SJCRH30 (cell line): Measurements from ENCODE around the gene LMAN1L. TPM values are rescaled to one million over a fixed set of nuclear protein-coding genes. Genes with fewer than 3 reads are reported as not detected.

Experiments used
- DNase-seq, 2 experiments: peaks; one replicate each; pipeline ENCODE4 v3.0.0-alpha.2; 2015 to 2020
- H3K27ac ChIP-seq: fragments of 250-450 bp; sonication (Bioruptor Pico); 2 replicates; pipeline ENCODE4 v1.5.1; 2020; ENCODE audit warnings: mild to moderate bottlenecking, moderate library complexity
- H3K27me3 ChIP-seq: fragments of 250-450 bp; sonication (Bioruptor Pico); 2 replicates; pipeline ENCODE4 v1.5.1; 2020; ENCODE audit warnings: mild to moderate bottlenecking, moderate library complexity
- H3K36me3 ChIP-seq: fragments of 250-450 bp; sonication (Bioruptor Pico); 2 replicates; pipeline ENCODE4 v1.5.1; 2020; ENCODE audit warnings: mild to moderate bottlenecking, moderate library complexity
- H3K4me1 ChIP-seq: fragments of 250-450 bp; sonication (Bioruptor Pico); 2 replicates; pipeline ENCODE4 v1.5.1; 2020; ENCODE audit warnings: mild to moderate bottlenecking, moderate library complexity
- H3K4me3 ChIP-seq: fragments of 250-450 bp; sonication (Bioruptor Pico); 2 replicates; pipeline ENCODE4 v1.5.1; 2020; ENCODE audit warnings: mild to moderate bottlenecking, moderate library complexity
- H3K9me3 ChIP-seq: fragments of 250-450 bp; sonication (Bioruptor Pico); replicated peaks from 2 replicates; pipeline ENCODE4 v1.5.1; 2020; ENCODE audit warnings: mild to moderate bottlenecking, moderate library complexity
- total RNA-seq: library from RNA; depleted of rRNA; stranded (reverse); fragments of >200 nt; shearing (Covaris generic); gene quantifications from 2 replicates; pipeline ENCODE4 v1.2.3, GENCODE V29; 2014

Gene LMAN1L
- total RNA-seq, 1 experiment from 2014 or later, result not detected

DNA sequence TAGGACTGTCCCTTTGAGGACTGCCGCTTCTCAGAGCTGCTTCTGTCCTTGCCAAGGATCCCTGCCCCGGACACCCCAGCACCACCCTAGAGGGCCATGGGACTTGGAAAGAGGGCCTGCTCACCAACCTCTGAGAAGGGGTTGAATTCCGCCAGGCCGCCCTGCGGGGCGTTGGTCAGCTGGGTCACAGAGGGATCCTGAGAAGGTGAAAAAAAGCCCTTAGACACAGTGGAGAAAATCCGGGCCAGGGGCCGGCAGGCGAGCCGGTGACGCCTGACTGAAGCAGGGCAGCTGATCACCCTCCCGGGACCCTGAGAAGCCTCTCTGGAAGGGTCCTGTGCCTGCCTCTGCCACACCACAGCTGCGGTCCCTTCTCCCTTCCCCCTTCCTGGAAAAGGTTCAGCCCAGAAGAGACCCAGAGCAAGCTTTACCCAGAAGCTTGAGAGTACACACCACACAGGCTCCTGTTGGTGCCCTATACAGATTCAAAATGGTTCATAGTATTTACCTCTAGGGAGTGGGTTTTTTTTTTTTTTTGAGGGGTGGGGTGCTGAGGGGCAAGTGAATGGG is 41.9 kb downstream of the LMAN1L start:
- no peak for DNase-seq
- H3K27ac ChIP-seq, result no peak overlapping the region
- no peaks in the 10 kb centered on the region for H3K9me3 ChIP-seq

DNA sequence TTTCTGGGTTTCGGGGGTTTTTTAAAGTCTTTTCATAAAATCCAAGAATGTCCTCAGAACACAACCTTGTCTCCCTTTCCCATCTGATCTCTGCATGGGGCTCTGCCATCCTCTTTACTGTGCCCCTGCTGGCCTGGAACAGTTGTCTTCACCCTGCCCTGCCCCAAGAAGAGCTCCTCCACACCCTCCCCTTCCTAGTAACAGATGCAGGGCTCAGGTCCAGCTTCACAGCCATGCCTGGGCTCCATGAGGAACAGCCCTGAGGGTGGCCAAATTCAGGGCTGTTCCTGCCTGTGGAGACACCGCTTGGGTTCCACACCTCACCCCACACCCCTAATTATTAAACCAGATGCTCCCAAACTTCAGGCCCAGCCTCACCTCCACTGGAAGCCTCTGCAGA is 43.2 kb downstream of the LMAN1L start:
- no peak overlapping the region for H3K4me3 ChIP-seq
- H3K36me3 ChIP-seq, result no peaks in the 10 kb centered on the region
- H3K4me1 ChIP-seq, result no peaks in the 10 kb centered on the region
- no peaks in the 10 kb centered on the region for H3K27me3 ChIP-seq
- H3K27ac ChIP-seq, result no peak overlapping the region
- no peaks in the 10 kb centered on the region for H3K9me3 ChIP-seq
- peak; percentile 32 to 47 for DNase-seq

More for the DNA sequence above, 41.9 kb downstream of the LMAN1L start:
- Histone ChIP-seq H3K4me1 (no peaks in the 10 kb centered on the region), H3K36me3 (no peaks in the 10 kb centered on the region), H3K27me3 (no peaks in the 10 kb centered on the region), H3K4me3 (no peak overlapping the region)

DNA sequence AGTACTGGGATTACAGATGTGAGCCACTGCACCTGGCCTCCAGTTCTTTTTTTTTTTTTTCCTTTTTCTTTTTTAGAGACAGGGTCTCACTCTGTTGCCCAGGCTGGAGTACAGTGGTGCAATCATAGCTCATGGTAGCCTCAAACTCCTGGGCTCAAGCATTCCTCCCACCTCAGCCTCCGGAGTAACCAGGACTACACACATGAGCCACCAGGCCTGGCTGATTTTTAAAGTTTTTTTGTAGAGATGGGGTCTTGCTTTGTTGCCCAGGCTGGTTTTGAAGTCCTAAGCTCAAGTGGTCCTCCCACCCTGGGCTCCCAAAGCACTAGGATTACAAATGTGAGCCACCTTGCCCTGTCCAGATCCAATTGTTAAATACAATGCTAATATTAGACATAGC is 43.9 kb downstream of the LMAN1L start:
- H3K4me1 ChIP-seq, result no peaks in the 10 kb centered on the region
- H3K27me3 ChIP-seq, result no peaks in the 10 kb centered on the region
- H3K27ac ChIP-seq, result no peak overlapping the region
- no peaks in the 10 kb centered on the region for H3K9me3 ChIP-seq
- H3K36me3 ChIP-seq, result no peaks in the 10 kb centered on the region
- H3K4me3 ChIP-seq, result no peak overlapping the region
- no peak for DNase-seq

DNA sequence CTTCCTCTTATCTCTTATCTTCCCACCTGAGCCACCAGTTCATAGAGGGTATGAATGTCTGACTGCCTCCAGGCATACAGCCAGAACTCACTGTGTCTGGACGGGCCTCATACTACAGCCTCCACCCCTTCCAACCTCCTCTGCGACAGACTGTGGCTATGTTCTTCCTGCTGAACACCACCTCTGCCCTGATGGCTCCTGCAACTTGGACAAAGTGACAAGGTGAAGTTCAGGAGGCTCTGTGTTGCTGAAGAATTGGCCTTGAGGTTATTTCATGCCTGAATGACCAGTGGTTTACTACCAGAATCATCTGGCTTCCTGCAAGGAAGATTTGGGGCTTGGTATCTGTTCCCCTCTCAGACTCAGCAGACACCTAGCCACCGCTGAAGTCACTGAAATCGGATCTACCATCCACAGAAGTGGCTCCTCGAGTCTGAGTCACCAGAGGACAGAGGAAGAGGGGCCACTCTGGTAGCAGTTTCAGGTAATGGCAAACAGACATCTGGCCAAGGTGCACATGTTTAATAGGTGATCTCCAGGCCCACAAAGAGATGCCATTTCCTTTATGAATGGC is 44.5 kb downstream of the LMAN1L start:
- Histone ChIP-seq H3K36me3 (no peaks in the 10 kb centered on the region), H3K4me1 (no peaks in the 10 kb centered on the region), H3K4me3 (no peak overlapping the region), H3K27me3 (no peaks in the 10 kb centered on the region), H3K9me3 (no peaks in the 10 kb centered on the region), H3K27ac (no peak overlapping the region)
- no peak for DNase-seq

DNA sequence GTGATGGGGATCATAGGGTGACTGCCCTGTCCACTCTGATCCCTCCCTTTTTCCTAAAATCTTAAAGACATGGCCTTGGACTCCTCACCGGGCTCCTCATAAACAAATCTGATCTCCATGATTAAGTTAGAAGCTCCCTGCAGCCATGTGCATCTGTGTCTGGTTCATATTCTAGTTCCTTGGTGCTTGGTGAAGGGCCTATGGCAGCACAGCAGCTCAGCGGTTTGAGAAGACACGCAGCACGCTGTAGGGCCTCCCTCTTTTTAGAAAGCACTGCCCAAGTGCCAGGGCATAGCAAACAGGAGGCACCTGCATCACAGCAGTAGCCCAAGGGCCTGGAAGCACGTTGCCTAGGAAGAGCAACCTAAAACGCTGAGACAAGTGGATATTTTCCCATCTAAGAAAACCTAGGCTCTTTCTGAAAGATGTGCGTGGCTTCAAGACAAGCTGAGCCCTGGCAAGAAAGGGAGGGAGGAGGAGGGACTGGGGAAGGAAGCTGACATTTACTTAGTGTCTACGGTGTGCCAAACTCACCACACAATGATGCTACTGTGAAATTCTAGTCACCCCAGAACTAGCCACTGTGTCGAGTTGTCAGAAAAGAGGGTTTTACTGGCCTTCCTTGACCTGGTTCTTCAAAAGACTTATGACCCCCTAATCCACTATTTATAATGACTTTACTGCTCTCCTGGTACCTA is 45.2 kb downstream of the LMAN1L start:
- Histone ChIP-seq H3K27me3 (no peaks in the 10 kb centered on the region), H3K36me3 (no peaks in the 10 kb centered on the region), H3K27ac (no peak overlapping the region), H3K9me3 (no peaks in the 10 kb centered on the region), H3K4me1 (no peaks in the 10 kb centered on the region), H3K4me3 (no peak overlapping the region)
- DNase-seq, result no peak

DNA sequence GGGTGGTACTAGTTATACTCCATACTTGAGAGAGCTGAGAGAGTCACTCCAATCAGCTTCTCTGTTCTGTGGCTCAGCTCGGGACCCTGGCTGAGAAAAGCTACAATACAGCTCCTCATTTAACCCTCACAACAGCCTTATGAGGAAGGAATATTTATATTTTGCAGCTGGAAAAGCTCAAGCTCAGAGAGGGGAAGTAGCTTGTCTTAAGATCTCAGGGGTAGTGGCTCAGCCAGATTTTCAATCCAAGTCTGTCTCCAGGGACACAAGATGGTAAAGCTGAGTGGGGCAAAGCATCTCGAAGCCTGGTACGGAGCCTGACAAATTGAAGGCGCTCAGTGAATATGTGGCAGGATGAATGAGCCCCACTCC is 45.7 kb downstream of the LMAN1L start:
- H3K4me1 ChIP-seq, result no peaks in the 10 kb centered on the region
- no peak for DNase-seq
- no peaks in the 10 kb centered on the region for H3K9me3 ChIP-seq
- H3K27ac ChIP-seq, result no peak overlapping the region
- H3K27me3 ChIP-seq, result no peaks in the 10 kb centered on the region
- H3K4me3 ChIP-seq, result no peak overlapping the region
- no peaks in the 10 kb centered on the region for H3K36me3 ChIP-seq

DNA sequence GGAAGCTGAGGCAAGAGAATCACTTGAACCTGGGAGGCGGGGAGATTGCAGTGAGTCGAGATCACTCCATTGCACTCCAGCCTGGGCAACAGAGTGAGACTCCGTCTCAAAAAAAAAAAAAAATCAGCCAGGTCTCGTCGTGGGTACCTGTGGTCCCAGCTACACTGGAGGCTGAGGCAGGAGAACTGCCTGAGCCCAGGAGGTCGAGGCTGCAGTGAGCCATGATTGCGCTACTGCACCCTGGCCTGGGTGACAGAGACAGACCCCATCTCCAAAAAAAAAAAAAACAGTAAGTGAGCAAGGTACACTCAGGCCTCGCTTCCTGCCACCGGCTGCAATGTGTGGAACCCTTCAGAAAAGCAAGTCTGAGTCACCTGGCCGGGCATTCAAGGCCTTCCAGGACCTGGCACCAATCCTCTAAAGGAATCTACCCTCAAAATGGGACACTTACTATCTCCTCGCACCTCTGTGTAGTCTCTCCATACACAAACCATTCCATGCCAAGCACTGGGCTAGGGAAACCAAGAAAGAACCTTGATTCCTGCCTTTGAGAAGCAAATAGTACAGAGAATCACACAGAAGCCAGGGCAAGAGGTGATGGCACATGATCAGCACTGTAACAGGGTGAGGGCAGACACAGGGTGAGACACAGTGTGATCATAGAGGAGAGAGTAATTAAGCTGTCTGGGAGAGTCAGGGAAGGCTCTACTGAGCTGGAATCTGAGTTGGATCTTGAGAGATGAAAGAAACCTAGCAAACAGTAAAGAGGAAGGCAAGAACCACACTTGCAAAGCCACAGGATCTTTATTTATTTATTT is 50.8 kb downstream of the LMAN1L start:
- no peaks in the 10 kb centered on the region for H3K27me3 ChIP-seq
- H3K9me3 ChIP-seq, result no peaks in the 10 kb centered on the region
- H3K27ac ChIP-seq, result no peak overlapping the region
- no peaks in the 10 kb centered on the region for H3K4me1 ChIP-seq
- H3K4me3 ChIP-seq, result no peak overlapping the region
- 0 out of 2 replicates have a peak, but pooled peaks cover 5% of the 10 kb centered on the region for H3K36me3 ChIP-seq
- DNase-seq, result no peak

DNA sequence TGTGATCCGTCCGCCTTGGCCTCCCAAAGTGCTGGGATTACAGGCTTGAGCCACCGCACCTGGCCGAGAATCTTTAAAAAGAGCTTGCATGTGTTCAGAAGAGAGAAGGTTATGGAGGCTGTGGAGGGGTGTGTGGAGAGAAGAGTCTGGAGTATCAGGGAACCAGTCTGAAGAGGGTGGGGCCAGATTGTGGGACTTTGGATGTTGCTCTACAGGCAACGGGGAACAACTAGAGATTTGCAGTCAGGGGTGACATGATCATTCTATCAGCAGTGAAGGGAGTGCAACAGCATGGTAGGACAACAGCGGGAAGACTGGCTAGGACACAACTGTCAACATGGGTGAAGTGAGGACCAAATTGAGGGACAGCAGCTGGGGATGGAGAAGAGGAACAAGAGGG is 51.7 kb downstream of the LMAN1L start:
- H3K27ac ChIP-seq, result no peak overlapping the region
- no peak for DNase-seq
- no peaks in the 10 kb centered on the region for H3K27me3 ChIP-seq
- no peaks in the 10 kb centered on the region for H3K9me3 ChIP-seq
- 0 out of 2 replicates have a peak, but pooled peaks cover 5% of the 10 kb centered on the region for H3K36me3 ChIP-seq
- no peak overlapping the region for H3K4me3 ChIP-seq
- H3K4me1 ChIP-seq, result no peaks in the 10 kb centered on the region

DNA sequence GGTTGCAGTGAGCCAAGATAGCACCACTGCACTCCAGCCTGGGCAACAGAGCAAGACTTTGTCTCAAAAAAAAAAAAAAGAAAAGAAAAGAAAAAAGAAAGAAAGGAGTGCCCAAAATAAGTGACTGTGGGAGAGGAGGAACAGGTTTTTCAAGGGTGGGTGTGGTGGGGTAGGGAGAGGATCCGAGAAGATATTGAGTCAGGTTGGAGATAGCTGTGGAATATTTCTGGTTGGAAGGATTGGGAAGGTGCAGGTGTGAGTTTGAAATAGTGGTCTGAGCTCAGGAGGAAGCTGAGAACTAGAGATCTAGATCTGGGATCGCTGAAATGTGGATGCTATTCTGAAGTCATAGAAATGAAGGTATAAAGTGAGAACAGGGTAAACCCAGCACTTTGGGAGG is 52.7 kb downstream of the LMAN1L start:
- DNase-seq, result no peak
- Histone ChIP-seq H3K27me3 (no peaks in the 10 kb centered on the region), H3K36me3 (0 out of 2 replicates have a peak, but pooled peaks cover 5% of the 10 kb centered on the region), H3K4me1 (no peaks in the 10 kb centered on the region), H3K27ac (no peak overlapping the region), H3K4me3 (no peak overlapping the region), H3K9me3 (no peaks in the 10 kb centered on the region)

DNA sequence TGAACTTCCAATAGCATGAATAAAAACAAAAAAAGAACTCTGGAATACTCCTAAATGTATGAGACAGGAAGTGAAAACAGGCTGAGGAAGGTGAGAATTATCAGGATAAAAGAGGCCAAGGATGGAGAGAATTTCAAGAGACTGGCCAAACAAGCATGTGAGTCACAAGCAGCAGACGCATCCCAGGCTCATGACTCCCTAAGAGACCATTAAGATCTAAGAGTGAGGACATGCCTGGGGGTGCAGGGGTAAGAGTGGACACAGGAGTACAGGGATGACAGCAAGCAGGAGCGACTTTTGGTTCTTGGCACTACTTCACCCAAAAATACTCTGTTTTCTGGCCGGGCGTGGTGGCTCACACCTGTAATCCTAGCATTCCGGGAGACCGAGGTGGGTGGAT is 53.5 kb downstream of the LMAN1L start:
- H3K4me3 ChIP-seq, result no peak overlapping the region
- DNase-seq, result no peak
- H3K36me3 ChIP-seq, result 0 out of 2 replicates have a peak, but pooled peaks cover 5% of the 10 kb centered on the region
- no peak overlapping the region for H3K27ac ChIP-seq
- no peaks in the 10 kb centered on the region for H3K27me3 ChIP-seq
- H3K4me1 ChIP-seq, result no peaks in the 10 kb centered on the region
- H3K9me3 ChIP-seq, result no peaks in the 10 kb centered on the region

DNA sequence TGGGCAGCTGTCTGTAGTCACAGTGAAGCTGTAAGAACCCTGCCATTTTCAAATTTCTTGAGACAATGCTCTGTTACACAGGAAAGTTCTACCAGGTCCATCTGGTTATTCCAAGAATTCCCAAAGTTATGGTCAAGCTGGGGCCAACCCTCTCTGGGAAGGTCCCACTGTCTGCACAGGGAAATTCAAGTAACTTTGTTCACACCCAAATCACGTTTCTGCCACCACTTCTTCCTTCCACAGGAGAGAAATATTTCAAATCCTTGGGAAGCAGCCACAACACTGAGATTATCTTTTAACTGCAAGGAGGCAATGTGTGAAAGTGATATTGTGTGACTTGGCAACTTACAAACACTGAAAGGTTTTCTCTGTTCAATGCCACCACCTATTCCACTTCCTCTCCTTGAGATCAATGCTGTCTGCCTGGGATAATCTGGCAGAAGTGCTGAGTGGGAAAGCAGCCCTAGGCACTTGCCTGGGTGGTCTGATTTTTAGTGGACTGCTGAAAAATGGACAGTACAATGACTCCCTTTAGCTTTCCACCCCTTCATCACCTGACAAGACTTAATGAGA is 54.9 kb downstream of the LMAN1L start:
- no peak for DNase-seq
- Histone ChIP-seq H3K9me3 (no peaks in the 10 kb centered on the region), H3K4me3 (no peak overlapping the region), H3K27me3 (no peaks in the 10 kb centered on the region), H3K27ac (no peak overlapping the region), H3K36me3 (0 out of 2 replicates have a peak, but pooled peaks cover 5% of the 10 kb centered on the region), H3K4me1 (no peaks in the 10 kb centered on the region)

DNA sequence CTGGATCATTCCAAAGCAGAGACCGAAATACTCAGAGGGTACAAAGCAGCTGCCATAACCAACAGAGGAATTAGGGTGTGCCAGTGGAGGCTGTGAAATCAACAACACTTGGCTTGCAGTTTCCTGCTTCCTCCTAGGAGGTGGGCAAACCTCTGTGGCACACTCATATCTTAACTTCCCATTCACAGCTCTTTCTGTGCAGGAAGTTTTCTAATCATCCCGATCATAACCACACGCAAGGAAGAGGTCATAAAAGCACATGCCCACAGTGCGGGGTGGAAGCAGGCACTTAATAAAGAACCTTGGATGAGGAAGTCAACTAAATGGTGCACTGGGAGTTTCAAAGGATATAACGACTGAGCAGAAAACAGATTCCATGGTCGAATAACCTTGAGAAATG is 55.4 kb downstream of the LMAN1L start:
- no peak overlapping the region for H3K4me3 ChIP-seq
- H3K36me3 ChIP-seq, result 0 out of 2 replicates have a peak, but pooled peaks cover 5% of the 10 kb centered on the region
- no peaks in the 10 kb centered on the region for H3K4me1 ChIP-seq
- no peaks in the 10 kb centered on the region for H3K9me3 ChIP-seq
- no peak overlapping the region for H3K27ac ChIP-seq
- no peak for DNase-seq
- H3K27me3 ChIP-seq, result no peaks in the 10 kb centered on the region

DNA sequence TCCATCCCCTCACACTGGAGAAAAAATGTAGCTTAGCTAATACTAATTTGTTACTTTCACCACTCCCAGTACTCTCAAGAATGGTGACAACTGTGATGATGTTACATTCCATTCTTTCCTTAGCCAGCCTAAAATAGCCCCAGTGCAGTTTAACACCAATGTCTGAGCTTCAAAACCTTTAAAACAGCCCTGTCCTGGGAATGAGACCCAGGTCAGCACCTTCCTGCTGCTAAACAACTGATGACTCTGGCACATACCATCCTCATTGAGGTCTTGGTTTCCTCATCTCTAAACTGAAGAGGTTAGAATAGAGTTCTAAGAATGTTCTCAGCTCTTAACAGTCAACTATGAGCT is 56.7 kb downstream of the LMAN1L start:
- H3K27ac ChIP-seq, result no peak overlapping the region
- no peaks in the 10 kb centered on the region for H3K27me3 ChIP-seq
- H3K36me3 ChIP-seq, result 0 out of 2 replicates have a peak, but pooled peaks cover 5% of the 10 kb centered on the region
- no peak for DNase-seq
- H3K9me3 ChIP-seq, result no peaks in the 10 kb centered on the region
- H3K4me1 ChIP-seq, result 0 out of 2 replicates have a peak, but pooled peaks cover 5% of the 10 kb centered on the region
- no peak overlapping the region for H3K4me3 ChIP-seq

DNA sequence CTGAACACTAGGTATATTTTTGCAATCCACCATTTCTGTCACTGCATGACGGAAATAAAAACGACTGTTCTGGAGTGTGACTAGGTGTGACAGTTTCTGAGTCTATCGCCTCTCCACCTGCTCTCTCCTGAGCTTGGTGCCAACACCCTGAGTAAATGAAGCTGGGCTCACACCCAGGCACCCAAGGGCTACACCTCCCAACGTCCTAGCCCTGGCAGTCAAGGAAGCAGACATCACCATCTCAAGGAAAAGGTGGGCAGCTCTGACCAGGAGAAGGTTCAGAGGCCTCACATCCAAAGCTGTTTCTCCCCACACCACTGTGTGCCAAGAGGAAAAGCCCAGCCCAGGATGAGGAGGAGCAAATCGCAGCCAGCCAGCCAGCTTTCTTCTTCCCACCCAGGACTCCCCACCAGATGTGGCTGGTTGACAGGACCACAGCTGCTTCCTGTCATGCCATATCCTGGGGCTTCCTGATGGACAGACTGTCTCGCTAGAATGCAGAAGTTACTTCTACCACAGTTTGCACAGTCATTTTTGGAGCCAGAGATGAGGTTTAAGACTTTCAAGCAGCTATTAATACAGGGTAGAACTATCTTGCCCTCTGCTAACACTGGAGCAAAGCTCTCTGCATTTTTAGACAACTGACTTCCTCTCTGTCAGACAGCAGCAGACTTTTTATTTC is 57.2 kb downstream of the LMAN1L start:
- Histone ChIP-seq H3K9me3 (no peaks in the 10 kb centered on the region), H3K4me1 (0 out of 2 replicates have a peak, but pooled peaks cover 5% of the 10 kb centered on the region), H3K27me3 (no peaks in the 10 kb centered on the region), H3K36me3 (0 out of 2 replicates have a peak, but pooled peaks cover 5% of the 10 kb centered on the region), H3K4me3 (no peak overlapping the region), H3K27ac (no peak overlapping the region)
- DNase-seq, result no peak
